Measurements from ENCODE around the gene MAPKAP1.
A peak's percentile ranks its signal among the peaks of the same experiment; 100 is the strongest.

The MAPKAP1 gene

DNA sequence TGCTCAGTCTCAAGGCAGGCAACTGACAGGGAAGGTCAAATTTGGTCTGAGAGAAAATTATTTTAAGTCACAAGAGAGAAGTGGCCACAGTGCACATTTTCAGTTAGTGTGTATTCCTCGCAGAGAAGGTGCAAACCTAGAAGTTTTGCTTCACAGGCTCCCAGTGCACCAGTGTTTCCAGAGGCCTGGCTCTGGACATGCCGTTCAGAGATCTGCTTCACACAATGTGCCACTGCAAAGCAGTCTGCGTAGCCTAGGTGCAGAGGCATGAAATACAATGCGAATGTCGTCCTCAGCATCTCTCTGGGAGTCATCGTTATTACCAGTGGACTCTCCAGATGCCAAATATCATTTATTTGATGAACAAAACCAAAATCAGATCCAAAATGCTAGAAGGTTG, 147.8 kb downstream of the MAPKAP1 start:
- H3F3A ChIP-seq (ENCODE audit: insufficient read depth), result no peaks in the 10 kb centered on the region
- H4K20me1 ChIP-seq (ENCODE audit: low read depth, low read length), result no peaks in the 10 kb centered on the region
- no peaks in the 10 kb centered on the region for H3K36me3 ChIP-seq (ENCODE audit: low read length)
- H3K9me2 ChIP-seq (replicated peaks; ENCODE audit: insufficient read depth, low read length), result no peaks in the 10 kb centered on the region
- H3K27ac ChIP-seq (ENCODE audit: low read depth, low read length), result no peak overlapping the region
- TF ChIP-seq EZH2phosphoT487 (conservative IDR thresholded peaks at IDR 0.05; ENCODE audit: low read length), result no peak
- TF ChIP-seq, protein P1, sequence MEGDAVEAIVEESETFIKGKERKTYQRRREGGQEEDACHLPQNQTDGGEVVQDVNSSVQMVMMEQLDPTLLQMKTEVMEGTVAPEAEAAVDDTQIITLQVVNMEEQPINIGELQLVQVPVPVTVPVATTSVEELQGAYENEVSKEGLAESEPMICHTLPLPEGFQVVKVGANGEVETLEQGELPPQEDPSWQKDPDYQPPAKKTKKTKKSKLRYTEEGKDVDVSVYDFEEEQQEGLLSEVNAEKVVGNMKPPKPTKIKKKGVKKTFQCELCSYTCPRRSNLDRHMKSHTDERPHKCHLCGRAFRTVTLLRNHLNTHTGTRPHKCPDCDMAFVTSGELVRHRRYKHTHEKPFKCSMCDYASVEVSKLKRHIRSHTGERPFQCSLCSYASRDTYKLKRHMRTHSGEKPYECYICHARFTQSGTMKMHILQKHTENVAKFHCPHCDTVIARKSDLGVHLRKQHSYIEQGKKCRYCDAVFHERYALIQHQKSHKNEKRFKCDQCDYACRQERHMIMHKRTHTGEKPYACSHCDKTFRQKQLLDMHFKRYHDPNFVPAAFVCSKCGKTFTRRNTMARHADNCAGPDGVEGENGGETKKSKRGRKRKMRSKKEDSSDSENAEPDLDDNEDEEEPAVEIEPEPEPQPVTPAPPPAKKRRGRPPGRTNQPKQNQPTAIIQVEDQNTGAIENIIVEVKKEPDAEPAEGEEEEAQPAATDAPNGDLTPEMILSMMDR (IDR thresholded peaks at IDR 0.05; ENCODE audit: insufficient read depth, low read length, poor library complexity, severe bottlenecking), result no peak
- no peaks in the 10 kb centered on the region for H3K9me3 ChIP-seq (ENCODE audit: insufficient read depth, low read length)
- no peaks in the 10 kb centered on the region for H3K27me3 ChIP-seq (ENCODE audit: low read length)
- no peak overlapping the region for H3K4me2 ChIP-seq (ENCODE audit: low read depth, low read length, poor library complexity, severe bottlenecking)
- H3K9ac ChIP-seq (ENCODE audit: low read length), result no peak overlapping the region
- no peaks in the 10 kb centered on the region for H3K79me2 ChIP-seq (ENCODE audit: insufficient read depth, low read length)
- no peak overlapping the region for H3K4me3 ChIP-seq (ENCODE audit: insufficient read depth, low read length, poor library complexity, severe bottlenecking)
- no peak overlapping the region for H2AFZ ChIP-seq (ENCODE audit: low read depth, low read length, severe bottlenecking)

DNA sequence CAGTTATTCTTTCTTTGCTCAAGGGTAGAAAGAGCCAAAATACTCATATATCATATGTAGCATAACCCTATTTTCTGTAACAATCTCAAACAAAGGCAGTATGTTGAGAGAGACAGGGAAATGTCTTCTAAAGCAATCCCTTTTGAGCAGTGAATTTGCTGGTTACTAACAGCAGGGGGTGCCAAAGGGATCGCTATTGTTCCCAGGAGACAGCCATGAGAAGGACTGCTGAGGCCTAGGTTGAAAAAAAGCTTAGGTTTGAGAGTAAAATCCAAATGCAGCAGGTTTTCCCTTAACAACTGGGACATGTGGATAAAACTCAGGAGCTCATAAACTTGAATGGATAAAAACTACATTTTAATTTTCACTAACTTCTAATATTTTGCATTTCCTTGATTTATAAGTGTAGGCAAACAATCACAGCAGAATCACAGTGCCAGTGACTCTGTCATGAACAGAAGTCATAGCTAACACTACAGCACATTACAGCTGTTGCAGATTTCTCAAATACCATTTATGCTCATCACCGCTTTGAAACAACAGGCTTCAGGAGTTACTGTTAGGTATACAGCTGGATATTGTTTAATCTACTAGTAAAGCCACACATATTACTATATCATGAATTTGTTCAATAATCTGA, 148.4 kb downstream of the MAPKAP1 start:
- Histone ChIP-seq H3K36me3 (ENCODE audit: low read length) (no peaks in the 10 kb centered on the region), H3K79me2 (ENCODE audit: insufficient read depth, low read length) (no peaks in the 10 kb centered on the region), H3K9me2 (replicated peaks; ENCODE audit: insufficient read depth, low read length) (no peaks in the 10 kb centered on the region), H3K9me3 (ENCODE audit: insufficient read depth, low read length) (no peaks in the 10 kb centered on the region), H2AFZ (ENCODE audit: low read depth, low read length, severe bottlenecking) (no peak overlapping the region), H3K9ac (ENCODE audit: low read length) (no peak overlapping the region), H3K4me2 (ENCODE audit: low read depth, low read length, poor library complexity, severe bottlenecking) (no peak overlapping the region), H3F3A (ENCODE audit: insufficient read depth) (no peaks in the 10 kb centered on the region), H3K4me3 (ENCODE audit: insufficient read depth, low read length, poor library complexity, severe bottlenecking) (no peak overlapping the region), H3K27me3 (ENCODE audit: low read length) (no peaks in the 10 kb centered on the region), H3K27ac (ENCODE audit: low read depth, low read length) (no peak overlapping the region), H4K20me1 (ENCODE audit: low read depth, low read length) (no peaks in the 10 kb centered on the region)
- TF ChIP-seq, protein P1 (IDR thresholded peaks at IDR 0.05; ENCODE audit: insufficient read depth, low read length, poor library complexity, severe bottlenecking), result peak; percentile 71
- TF ChIP-seq EZH2phosphoT487 (conservative IDR thresholded peaks at IDR 0.05; ENCODE audit: low read length), result no peak

DNA sequence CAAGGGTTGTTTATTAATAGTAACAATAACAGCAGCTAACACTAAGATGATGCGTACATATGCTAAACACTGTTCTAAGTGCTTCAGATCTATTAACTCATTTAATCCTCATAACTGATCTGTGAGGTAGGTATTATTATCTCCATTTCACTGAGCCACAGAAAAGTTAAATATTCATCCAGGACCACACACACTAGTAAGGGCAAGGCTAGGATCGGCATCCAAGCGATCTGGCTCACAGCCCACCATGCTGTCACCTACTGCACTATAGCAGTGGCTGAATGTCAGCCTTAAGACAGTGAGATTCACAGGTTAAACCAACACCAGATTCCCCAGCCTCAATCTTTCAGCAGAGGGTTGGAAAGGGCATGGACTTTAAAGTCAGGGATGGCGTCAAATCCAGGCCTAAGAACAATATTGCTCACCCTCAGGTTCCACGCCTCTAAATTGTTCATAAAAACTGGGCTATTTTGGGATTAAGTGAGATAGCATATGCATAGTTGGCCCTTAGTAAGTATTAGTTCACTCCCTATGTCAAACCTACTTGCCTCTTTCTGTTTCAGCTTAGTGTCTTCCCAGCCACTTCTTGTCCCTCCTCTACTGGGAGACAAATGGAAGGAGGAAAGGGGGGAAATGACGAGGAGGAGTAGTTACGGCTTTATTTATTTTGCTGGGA, 150.8 kb downstream of the MAPKAP1 start:
- no peaks in the 10 kb centered on the region for H3F3A ChIP-seq (ENCODE audit: insufficient read depth)
- H3K9me3 ChIP-seq (ENCODE audit: insufficient read depth, low read length), result no peaks in the 10 kb centered on the region
- H3K27me3 ChIP-seq (ENCODE audit: low read length), result no peaks in the 10 kb centered on the region
- H4K20me1 ChIP-seq (ENCODE audit: low read depth, low read length), result no peaks in the 10 kb centered on the region
- H3K27ac ChIP-seq (ENCODE audit: low read depth, low read length), result no peak overlapping the region
- no peaks in the 10 kb centered on the region for H3K36me3 ChIP-seq (ENCODE audit: low read length)
- H3K9ac ChIP-seq (ENCODE audit: low read length), result no peak overlapping the region
- no peak overlapping the region for H3K4me2 ChIP-seq (ENCODE audit: low read depth, low read length, poor library complexity, severe bottlenecking)
- H3K79me2 ChIP-seq (ENCODE audit: insufficient read depth, low read length), result no peaks in the 10 kb centered on the region
- H3K4me3 ChIP-seq (ENCODE audit: insufficient read depth, low read length, poor library complexity, severe bottlenecking), result no peak overlapping the region
- TF ChIP-seq, protein P1 (IDR thresholded peaks at IDR 0.05; ENCODE audit: insufficient read depth, low read length, poor library complexity, severe bottlenecking), result no peak
- TF ChIP-seq EZH2phosphoT487 (conservative IDR thresholded peaks at IDR 0.05; ENCODE audit: low read length), result no peak
- no peaks in the 10 kb centered on the region for H3K9me2 ChIP-seq (replicated peaks; ENCODE audit: insufficient read depth, low read length)
- H2AFZ ChIP-seq (ENCODE audit: low read depth, low read length, severe bottlenecking), result no peak overlapping the region
